ENCODE measurements around the gene TAB2. TPM values are rescaled to one million over a fixed set of nuclear protein-coding genes. Genes with fewer than 3 reads are reported as not detected.

Gene TAB2
- total and polyA plus RNA-seq, 2 of the 8 experiments (the other 6 are each of a cell fraction or from before 2014, with no cell fraction given): 40.4 to 63.0 TPM

DNA sequence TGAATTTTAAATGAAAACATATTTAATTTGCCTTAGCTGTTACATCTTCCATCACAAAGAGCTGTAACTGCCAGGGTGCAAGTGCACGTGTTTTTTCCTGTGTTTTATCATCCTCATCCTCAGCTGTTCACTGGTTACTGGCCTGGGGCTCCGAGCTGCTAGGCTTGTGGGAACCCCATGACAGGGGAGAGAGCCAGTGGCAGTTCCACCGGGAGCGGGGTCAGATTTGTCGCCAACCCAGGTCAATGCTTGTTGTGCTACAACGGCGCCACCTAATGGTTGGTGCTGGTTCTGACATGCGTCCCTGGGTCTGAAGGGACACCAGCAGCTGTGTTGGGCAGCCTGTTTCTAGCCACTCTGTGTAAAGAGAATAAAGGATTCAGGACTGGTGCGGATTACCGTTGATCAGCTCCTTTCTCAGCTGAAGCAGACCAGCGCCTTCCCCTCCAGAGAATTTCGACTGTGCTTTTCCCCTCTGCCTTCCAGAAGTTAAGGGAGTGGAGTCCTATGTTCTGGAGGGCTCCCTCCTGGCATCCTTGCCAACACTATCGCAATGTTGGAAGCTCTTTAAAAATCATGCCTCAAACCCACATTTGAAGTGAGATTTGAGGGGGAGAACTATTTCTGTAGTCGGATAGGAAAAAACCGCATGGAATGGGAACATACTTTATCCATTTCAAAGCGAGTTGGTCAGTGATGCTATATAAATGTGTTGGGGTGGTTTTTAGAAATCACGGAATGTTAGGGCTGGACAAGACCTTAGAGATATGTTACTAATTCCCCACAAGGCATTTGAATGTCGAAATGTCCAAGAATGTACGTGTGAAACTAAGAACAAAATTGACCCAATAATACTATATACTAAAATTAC, 114.6 kb downstream of the TAB2 start (continued):
- 0 out of 2 replicates have a peak, but pooled peaks have one; percentile 12 for TF ChIP-seq TCF12 (IDR thresholded peaks at IDR 0.05; ENCODE audit: low read depth, low read length)
- peak; percentile 99 to 100 for TF ChIP-seq RAD21 (IDR thresholded peaks at IDR 0.05 in 1 of 2, conservative IDR thresholded peaks at IDR 0.05 in 1 of 2; ENCODE audit: low read depth in 2 of 2, low read length in 2 of 2)
- TF ChIP-seq YY1 (IDR thresholded peaks at IDR 0.05; ENCODE audit: low read depth, low read length): 0 out of 2 replicates have a peak, but pooled peaks have one; percentile 37
- no peak for TF ChIP-seq JUND (IDR thresholded peaks at IDR 0.05; ENCODE audit: low read length)
- TF ChIP-seq TBP (IDR thresholded peaks at IDR 0.05; ENCODE audit: low read depth, low read length): peak; percentile 12; the same call in 1 of the 2 replicates
- TF ChIP-seq, protein P1, sequence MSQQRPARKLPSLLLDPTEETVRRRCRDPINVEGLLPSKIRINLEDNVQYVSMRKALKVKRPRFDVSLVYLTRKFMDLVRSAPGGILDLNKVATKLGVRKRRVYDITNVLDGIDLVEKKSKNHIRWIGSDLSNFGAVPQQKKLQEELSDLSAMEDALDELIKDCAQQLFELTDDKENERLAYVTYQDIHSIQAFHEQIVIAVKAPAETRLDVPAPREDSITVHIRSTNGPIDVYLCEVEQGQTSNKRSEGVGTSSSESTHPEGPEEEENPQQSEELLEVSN (IDR thresholded peaks at IDR 0.05): no peak
- TF ChIP-seq, protein P2, sequence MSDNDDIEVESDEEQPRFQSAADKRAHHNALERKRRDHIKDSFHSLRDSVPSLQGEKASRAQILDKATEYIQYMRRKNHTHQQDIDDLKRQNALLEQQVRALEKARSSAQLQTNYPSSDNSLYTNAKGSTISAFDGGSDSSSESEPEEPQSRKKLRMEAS (IDR thresholded peaks at IDR 0.05): peak; percentile 83
- 0 out of 2 replicates have a peak, but pooled peaks have one; percentile 29 for TF ChIP-seq CHD2 (IDR thresholded peaks at IDR 0.05; ENCODE audit: low read length)
- TF ChIP-seq SIX5 (IDR thresholded peaks at IDR 0.05; ENCODE audit: low read depth, low read length): no peak
- TF ChIP-seq CREB1 (IDR thresholded peaks at IDR 0.05): peak; percentile 48; the same call in 1 of the 2 replicates
